ENCODE measurements around the gene LRP1-AS.

GRCh38 chr12:57128519-57129247 is 18.7 kb downstream of the LRP1-AS start:
- TF ChIP-seq ZNF274 (IDR thresholded peaks at IDR 0.05; ENCODE audit: low read depth, low read length) (no peak), POLR2AphosphoS5 (IDR thresholded peaks at IDR 0.05; ENCODE audit: low read depth, low read length) (no peak), POLR2A (IDR thresholded peaks at IDR 0.05; ENCODE audit: borderline replicate concordance, extremely low read depth, insufficient read depth, insufficient read length) (no peak), CTCF (IDR thresholded peaks at IDR 0.05 in 2 of 3, conservative IDR thresholded peaks at IDR 0.05 in 1 of 3; ENCODE audit: borderline replicate concordance in 1 of 3, insufficient read depth in 1 of 3, low read depth in 2 of 3, low read length in 2 of 3) (no peak), TCF7L2 (IDR thresholded peaks at IDR 0.05; ENCODE audit: borderline replicate concordance, extremely low read depth, insufficient read depth, insufficient read length) (no peak), EZH2 (IDR thresholded peaks at IDR 0.05) (no peak), YY1 (IDR thresholded peaks at IDR 0.05; ENCODE audit: extremely low read depth, insufficient replicate concordance, low read depth, low read length) (no peak)

Measured in HCT116 (cell line).